HT-29 (cell line): ENCODE measurements around the gene CYP2B6. TPM values are rescaled to one million over a fixed set of nuclear protein-coding genes. Genes with fewer than 3 reads are reported as not detected.
"Not testable (repeated sequence)": the region's sequence is repeated elsewhere in the genome, so short reads cannot be mapped to it uniquely, and the experiment has no call there.

Source experiments
- DNase-seq: peaks from one replicate; pipeline ENCODE4 v3.0.0-alpha.2; 2015; ENCODE audit warnings: low spot score
- total RNA-seq: library from RNA; depleted of rRNA; stranded (reverse); fragments of >200 nt; shearing (Covaris generic); gene quantifications from 2 replicates; pipeline ENCODE4 v1.2.3, GENCODE V29; 2014; rRNA removed

CYP2B6 gene
- 2.1 and 2.5 TPM in 2 replicates for total RNA-seq

DNA sequence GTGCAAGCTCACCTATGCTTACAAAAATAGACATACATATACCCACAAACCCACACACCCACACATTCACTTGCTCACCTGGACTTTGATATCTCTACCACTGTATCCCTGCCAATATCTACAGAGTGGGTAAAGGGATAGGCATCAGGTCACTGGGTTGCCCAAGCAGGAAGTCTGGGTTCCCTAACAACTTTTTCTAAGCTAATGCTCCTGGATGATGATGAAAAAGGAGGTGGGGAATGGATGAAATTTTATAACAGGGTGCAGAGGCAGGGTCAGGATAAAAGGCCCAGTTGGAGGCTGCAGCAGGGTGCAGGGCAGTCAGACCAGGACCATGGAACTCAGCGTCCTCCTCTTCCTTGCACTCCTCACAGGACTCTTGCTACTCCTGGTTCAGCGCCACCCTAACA lies at the start of gene CYP2B6:
CYP2B6 (plus strand) TSS at position 311 of the 410 bp plus-strand sequence; CDS start at position 335, 24 bp downstream.
- DNase-seq = peak; percentile 32

DNA sequence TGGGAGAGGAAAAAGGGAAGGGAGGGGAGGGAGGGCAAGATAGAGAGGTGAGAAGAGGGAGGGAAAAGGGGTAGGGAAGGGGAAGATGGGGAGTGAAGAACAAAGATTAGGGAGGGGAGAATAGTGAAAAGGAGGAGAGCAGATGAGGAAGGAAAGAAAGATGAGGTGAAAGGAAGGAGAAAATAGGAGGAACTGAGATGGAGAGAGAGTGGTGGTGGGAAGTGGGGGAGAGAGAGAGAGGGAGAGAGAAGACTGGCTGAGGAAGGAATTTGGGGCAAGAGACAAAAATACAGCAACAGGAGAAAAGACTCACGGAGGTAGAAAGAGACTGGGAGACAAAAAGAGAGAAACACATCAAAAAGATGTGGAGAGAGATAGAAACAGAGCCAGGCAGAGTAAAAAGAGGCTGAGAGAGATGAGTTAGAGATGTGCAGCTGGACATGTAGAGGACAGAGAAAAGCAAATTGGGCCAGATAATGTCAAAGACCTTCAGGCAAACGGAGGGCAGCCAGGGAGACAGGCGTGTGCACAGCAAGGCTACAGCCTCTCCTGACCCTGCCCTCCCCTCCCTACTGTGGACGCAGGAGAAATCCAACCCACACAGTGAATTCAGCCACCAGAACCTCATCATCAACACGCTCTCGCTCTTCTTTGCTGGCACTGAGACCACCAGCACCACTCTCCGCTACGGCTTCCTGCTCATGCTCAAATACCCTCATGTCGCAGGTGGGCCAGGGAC lies 49.4 kb upstream of the CYP2B6 start:
- no peak for DNase-seq

DNA sequence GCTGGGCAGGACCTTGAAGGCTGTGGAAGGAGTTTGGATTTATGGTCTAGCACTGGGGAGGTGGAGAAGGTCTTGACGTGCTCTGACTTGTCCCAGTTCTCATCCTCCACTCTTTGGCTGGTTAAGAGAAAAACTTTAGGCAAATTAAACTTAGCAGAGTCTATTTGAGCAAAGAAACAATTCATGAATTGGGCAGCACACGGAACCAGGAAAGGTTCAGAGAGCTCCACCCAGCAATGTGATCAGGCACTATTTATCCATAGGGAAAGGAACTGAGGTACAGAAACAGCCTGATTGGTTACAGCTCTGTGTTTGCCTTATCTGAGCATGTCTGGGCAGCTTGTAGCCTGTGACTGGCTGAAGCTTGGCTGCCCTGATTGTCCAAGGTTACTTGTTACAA lies 45.4 kb upstream of the CYP2B6 start:
- no peak for DNase-seq

DNA sequence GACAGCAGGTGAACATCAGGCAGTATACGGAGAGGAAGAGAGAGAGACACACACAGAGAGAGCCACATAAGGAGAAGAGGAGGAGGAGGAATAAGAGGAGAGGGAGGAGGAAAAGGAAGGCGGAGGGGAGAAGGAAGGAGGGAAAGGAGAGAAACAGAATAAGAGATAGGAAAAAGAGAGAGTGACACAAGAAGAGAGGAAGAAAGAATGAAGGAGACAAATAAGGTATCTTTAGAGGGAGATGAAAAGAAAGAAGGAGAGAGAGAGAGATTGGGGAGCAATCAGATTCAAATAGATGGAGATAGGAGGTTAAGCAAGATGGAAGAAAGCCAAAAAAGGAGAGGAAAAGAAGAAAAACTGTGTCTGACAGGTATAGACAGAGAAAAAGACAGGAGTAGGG lies 44.0 kb upstream of the CYP2B6 start:
- DNase-seq = no peak

DNA sequence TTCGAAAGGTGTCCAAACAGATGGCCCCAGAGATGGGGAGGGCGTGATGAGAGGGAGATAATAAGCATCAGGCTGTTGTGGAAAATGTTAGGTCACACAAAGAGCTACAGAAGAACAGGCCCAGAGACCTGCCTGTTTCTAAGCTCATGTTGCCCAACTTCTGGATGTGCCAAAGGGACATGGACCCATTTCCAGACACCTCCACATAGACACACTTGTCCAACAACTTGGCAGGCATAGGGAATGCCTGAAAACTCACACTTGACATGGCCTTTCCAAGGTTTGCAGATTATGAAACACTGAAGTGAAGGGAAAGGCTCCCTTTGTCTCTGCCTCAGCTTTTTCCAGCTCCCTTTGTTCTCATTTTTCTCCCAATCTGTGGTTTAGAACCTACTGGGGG lies 43.5 kb upstream of the CYP2B6 start:
- no peak for DNase-seq

DNA sequence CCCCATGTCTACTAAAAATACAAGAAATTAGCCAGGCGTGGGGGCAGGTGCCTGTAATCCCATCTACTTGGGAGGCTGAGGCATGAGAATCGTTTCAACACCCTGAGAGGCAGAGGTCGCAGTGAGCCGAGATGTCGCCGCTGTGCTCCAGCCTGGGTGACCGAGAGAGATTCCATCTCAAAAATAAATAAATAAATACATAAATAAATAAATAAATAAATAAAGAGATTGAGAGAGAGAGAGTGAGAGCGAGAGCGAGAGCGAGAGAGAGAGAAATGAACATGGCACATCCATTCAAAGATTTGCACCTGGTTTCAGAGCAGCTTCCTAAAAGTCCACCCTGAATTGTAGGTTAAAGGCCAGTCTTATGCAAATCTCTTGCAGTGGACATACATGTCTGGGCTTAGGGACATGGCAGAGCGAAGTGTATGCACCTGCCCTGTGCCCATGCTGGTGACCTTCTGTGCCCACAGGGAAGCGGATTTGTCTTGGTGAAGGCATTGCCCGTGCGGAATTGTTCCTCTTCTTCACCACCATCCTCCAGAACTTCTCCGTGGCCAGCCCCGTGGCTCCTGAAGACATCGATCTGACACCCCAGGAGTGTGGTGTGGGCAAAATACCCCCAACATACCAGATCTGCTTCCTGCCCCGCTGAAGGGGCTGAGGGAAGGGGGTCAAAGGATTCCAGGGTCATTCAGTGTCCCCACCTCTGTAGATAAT lies 42.3 kb upstream of the CYP2B6 start:
- DNase-seq = no peak

DNA sequence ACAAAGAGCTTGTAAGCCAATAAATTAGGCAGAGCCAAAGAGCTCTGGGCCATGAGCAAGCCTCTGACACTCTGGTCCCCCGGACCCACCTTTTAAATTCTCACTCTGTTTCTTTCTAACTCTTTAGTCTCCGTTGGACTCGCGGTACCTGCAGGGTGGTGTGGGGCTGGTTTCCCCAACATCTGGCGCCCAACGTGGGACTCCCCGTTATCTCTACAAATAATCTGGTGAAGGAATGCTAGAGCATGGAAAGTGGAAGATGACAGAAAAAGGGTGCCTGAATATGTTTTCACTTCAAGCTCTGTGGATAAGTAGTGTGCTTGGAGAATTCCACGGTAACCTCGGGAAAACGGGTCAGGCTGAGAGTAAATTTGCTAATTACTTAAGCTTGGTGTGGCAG lies 36.5 kb upstream of the CYP2B6 start:
- DNase-seq = no peak

DNA sequence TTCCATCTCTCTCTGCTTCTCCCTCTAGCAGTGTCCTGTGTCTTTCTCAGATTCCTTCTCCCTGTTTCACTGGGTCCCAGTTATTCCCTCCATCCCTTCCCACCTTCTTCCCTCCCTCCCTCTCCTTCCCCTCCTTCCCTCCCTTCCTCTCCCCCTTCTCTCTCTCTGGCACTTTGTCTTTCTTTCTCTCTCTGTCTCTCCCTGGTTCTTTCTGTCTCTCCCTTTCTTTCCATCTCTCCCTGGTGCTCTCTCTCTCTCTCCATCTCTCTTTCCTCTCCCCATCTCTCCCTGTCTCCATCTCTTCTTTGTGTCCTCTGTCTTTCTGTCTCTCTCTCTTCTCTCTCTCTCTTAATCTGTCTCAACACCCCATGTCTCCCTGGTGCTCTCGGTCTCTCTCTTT lies 31.7 kb upstream of the CYP2B6 start:
- no peak for DNase-seq

DNA sequence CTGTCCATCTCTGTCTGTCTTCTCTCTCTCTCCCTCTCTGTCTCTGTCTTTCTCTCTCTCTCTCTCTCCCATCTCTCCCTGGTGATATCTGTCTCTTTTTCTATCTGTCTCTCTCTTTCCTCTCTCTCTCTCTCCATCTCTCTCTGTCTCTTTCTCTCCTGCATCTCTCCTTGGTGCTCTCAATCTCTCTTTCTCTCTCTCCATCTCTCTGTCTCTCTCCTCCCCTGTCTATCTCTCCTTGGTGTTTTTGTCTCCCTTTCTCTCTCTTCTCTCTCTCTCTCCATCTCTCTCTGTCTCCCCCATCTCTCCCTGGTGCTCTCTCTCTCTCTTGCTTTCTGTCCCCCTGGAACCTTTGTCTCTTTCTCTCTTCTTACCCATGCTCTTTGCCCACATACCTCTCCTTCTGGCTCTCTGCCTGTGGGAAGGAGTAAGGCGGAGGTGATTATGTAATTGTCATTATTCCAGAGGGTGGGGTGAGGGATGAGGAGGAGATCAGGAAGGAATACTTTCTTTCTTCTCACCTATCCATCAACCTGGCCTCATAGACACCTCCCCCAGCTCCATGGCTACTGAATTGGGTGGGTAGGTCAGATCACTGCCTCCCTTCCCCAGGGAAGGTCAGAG lies 30.9 kb upstream of the CYP2B6 start:
- peak; percentile 30 for DNase-seq

DNA sequence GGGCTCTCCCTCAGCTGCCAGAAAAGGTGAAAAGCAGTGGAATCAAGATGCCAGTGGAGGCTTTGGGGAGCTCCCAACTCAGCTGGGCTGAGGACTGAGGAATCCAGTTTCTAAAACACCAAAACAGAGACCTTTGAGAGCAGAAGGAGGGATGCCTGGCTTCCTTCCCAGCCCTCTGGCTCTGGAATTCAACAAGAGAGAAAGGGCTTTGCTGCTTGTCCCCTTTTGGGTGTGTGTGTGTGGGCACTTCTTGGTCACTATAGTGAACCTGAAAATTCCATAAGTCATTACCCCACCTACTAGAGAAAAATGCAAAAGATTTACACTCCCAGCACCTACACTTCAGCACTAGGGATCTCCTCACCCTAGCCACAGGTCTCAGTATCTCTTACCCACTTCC lies 30.3 kb upstream of the CYP2B6 start:
- DNase-seq = no peak

DNA sequence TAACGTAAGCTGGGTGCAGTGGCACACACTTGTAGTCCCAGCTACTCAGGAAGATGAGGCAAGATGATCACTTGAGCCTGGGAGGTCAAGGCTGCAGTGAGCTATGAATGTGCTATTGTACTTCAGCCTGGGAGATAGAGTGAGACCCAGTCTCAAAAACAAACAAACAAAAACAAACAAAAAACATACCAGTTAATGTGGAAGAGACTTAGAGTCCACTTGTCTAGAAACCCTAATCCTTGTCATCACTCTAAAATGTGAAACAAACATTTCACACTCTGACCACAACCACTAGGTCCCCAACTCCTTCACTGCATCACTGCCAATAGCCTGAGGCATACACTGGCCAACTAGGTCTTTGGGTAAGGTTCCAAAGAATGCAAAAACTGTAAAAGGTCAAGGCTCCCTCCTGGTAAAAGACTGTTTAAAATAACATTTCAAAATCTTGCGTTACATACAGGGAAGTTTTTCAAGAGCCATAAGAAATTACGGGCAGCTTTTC lies 28.6 kb upstream of the CYP2B6 start:
- no peak for DNase-seq

DNA sequence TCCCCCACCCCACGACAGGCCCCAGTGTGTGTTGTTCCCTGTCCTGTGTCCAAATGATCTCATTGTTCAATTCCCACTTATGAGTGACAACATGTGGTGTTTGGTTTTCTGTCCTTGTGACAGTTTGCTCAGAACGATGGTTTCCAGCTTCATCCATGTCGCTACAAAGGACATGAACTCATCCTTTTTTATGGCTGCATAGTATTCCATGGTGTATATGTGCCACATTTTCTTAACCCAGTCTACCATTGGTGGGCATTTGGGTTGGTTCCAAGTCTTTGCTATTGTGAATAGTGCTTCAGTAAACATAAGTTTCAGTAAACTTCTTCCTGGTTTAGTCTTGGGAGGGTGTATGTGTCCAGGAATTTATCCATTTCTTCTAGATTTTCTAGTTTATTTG lies 26.7 kb upstream of the CYP2B6 start:
- DNase-seq = not testable (repeated sequence)

DNA sequence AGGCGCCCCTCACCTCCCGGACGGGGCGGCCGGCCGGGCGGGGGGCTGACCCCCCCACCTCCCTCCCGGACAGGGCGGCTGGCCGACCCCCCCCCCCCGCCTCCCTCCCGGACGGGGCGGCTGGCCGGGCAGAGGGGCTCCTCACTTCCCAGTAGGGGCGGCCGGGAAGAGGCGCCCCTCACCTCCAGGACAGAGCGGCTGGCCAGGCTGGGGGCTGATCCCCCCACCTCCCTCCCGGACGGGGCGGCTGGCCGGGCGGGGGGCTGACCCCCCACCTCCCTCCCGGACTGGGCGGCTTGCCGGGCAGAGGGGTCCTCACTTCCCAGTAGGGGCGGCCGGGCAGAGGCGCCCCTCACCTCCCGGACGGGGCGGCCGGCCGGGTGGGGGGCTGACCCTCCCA lies 25.7 kb upstream of the CYP2B6 start:
- DNase-seq = not testable (repeated sequence)

DNA sequence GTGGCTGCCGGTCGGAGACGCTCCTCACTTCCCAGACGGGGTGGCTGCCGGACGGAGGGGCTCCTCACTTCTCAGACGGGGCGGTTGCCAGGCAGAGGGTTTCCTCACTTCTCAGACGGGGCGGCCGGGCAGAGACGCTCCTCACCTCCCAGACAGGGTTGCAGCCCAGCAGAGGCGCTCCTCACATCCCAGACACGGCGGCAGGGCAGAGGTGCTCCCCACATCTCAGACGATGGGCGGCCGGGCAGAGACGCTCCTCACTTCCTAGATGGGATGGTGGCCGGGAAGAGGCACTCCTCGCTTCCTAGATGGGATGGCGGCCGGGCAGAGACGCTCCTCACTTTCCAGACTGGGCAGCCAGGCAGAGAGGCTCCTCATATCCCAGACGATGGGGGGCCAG lies 24.5 kb upstream of the CYP2B6 start:
- not testable (repeated sequence) for DNase-seq

DNA sequence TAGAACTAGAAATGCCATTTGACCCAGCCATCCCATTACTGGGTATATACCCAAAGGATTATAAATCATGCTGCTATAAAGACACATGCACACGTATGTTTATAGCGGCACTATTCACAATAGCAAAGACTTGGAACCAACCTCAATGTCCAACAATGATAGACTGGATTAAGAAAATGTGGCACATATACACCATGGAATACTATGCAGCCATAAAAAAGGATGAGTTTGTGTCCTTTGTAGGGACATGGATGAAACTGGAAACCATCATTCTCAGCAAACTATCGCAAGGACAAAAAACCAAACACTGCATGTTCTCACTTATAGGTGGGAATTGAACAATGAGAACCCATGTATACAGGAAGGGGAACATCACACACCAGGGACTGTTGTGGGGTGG lies 23.0 kb upstream of the CYP2B6 start:
- not testable (repeated sequence) for DNase-seq

DNA sequence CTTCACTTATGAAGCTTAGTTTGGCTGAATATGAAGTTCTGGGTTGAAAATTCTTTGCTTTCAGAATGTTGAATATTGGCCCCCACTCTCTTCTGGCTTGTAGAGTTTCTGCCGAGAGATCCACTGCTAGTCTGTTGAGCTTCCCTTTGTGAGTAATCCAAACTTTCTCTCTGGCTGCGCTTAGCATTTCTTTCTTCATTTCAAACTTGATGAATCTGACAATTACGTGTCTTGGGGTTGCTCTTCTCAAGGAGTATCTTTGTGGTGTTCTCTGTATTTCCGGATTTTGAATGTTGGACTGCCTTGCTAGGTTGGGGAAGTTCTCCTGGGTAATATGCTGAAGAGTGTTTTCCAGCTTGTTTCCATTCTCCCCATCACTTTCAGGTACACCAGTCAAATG lies 21.4 kb upstream of the CYP2B6 start:
- DNase-seq = not testable (repeated sequence)

DNA sequence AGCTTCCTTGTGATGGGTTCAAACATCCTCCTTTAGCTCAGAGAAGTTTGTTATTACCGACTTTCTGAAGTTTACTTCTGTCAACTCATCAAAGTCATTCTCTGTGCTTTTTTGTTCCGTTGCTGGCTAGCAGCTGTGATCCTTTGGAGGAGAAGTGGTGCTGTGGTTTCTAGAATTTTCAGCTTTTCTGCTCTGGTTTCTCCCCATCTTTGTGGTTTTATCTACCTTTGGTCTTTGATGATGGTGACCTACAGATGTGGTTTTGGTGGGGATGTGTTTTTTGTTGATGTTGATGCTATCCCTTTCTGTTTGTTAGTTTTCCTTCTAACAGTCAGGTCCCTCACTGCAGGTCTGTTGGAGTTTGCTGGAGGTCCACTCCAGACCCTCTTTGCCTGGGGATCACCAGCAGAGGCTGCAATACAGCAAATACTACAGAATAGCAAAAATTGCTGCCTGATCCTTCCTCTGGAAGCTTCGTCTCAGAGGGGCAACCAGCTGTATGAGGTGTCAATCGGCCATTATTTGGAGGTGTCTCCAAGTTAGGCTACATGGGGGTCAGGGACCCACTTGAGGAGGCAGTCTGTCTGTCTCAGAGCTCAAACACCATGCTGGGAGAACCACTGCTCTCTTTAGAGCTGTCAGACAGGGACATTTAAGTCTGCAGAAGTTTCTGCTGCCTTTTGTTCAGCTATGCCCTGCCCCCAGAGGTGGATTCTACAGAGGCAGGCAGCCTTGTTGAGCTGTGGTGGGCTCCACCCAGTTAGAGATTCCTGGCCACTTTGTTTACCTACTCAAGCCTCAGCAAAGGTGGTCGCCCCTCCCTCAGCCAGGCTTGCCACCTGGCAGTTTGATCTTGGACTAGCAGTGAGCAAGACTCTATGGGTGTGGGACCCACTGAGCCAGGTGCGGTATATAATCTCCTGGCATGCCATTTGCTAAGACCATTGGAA lies 20.4 kb upstream of the CYP2B6 start:
- DNase-seq = not testable (repeated sequence)

DNA sequence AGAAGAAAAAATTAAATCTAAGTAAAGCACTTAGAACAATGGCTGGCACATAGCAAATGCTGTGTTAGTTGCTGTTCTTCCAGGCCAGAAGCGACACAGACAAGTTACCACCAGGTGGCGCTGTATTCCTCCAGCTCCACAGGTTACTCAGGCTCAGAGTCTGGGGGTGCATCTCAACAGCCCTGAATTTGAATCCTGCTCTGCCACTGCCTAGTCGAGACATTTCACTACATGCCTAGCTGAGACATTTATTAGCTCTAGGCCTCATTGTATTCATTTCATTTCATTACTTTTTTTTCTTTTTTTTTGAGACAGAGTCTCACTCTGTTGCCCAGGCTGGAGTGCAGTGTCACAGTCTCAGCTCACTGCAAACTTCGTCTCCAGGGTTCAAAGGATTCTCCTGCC lies 16.4 kb upstream of the CYP2B6 start:
- peak; percentile 93 for DNase-seq

DNA sequence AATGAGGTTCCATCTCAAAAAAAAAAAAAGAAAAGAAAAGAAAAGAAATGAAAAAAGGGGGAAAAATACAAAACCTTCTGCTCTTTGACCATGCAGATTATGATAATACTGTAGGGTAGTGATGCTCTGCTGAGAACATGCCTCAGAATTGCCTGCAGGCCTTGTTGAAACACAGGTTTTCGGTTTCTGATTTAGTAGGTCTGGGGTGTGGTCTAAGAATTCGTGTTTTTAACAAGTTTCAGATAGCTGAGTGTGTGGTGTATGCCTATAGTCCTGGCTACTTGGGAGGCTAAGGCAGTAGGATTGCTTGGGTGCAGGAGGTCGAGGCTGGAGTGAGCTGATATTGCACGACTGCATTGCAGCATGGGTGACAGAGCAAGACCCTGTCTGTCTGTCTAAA lies 14.9 kb upstream of the CYP2B6 start:
- DNase-seq = no peak

DNA sequence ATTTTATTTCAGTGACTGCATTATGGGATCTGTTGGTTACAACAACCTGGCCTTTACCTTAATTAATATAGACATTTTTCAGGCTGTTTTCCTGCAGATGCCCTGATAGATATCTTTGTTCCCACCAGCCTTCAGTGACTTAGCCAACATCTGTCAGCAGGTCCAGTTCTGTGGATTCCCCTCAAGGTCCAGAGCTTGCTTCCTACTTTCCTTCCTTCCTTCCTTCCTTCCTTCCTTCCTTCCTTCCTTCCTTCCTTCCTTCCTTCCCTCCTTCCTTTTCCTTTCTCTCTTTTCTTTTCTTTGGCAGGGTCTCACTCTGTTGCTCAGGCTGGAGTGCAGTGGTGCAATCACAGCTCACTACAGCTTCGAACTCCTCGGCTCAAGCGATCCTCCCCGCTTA lies 14.4 kb upstream of the CYP2B6 start:
- no peak for DNase-seq

DNA sequence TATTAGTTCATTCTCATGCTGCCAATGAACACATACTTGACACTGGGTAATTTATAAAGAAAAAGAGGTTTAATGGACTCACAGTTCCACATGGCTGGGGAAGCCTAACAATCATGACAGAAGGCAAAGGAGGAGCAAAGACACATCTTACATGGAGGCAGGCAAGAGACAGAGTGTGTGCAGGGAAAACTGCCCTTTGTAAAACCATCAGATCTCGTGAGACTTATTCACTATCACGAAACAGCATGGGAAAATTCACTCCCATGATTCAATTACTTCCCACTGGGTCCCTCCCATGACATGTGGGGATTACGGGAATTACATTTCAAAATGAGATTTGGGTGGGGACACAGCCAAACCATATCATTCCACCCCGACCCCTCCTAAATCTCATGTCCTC lies 11.3 kb upstream of the CYP2B6 start:
- DNase-seq = peak; percentile 21
